H1 (cell line): ENCODE data around the gene ERVV-1. TPM values are rescaled to one million over a fixed set of nuclear protein-coding genes. Genes with fewer than 3 reads are reported as not detected.

ENCODE experiments used
- BRCA1 ChIP-seq: IDR thresholded peaks from 2 replicates; pipeline ENCODE4 v1.6.1; 2012; ENCODE audit warnings: low read depth, low read length, improper control_type of control experiment
- CBX5 ChIP-seq: fragments of 300-800, 300-1000 bp; sonication (generic); IDR thresholded peaks from 2 replicates; pipeline ENCODE4 v1.7.1; 2016; ENCODE audit warnings: antibody characterized with exemption, low read length, low read depth
- CHD2 ChIP-seq: IDR thresholded peaks from 2 replicates; pipeline ENCODE4 v1.6.1; 2012; ENCODE audit warnings: low read length, improper control_type of control experiment
- CREB1 ChIP-seq: IDR thresholded peaks from 2 replicates; pipeline ENCODE4 v1.6.1; 2012; ENCODE audit warnings: inconsistent platforms
- HDAC6 ChIP-seq: IDR thresholded peaks from one replicate; pipeline ENCODE4 v1.7.1; 2012; ENCODE audit warnings: low read depth, mild to moderate bottlenecking, inconsistent platforms, low read length, moderate library complexity
- MAX ChIP-seq: IDR thresholded peaks from 2 replicates; pipeline ENCODE4 v1.6.1; 2012; ENCODE audit warnings: inconsistent platforms
- POLR2AphosphoS5 ChIP-seq: IDR thresholded peaks from 2 replicates; pipeline ENCODE4 v1.6.1; 2011; ENCODE audit warnings: low read depth, low read length
- RBBP5 ChIP-seq: IDR thresholded peaks from 2 replicates; pipeline ENCODE4 v1.7.1; 2012; ENCODE audit warnings: low read depth, mild to moderate bottlenecking, inconsistent platforms, low read length, moderate library complexity, borderline replicate concordance
- SP4 ChIP-seq: IDR thresholded peaks from 2 replicates; pipeline ENCODE4 v1.6.1; 2012; ENCODE audit warnings: low read length, inconsistent platforms
- TEAD4 ChIP-seq: IDR thresholded peaks from 2 replicates; pipeline ENCODE4 v1.6.1; 2012; ENCODE audit warnings: low read depth, low read length, inconsistent platforms, mixed read lengths
- polyA plus RNA-seq, 7 experiments: library from polyadenylated mRNA; depleted of rRNA in 3 of 7; stranded (reverse) in 5 of 7; unstranded in 2 of 7; fragments of >200 nt in 5 of 7; fragments of 200-250 nt in 2 of 7; gene quantifications; 1 replicate in 5 of 7; 2 replicates in 1 of 7; 4 replicates in 1 of 7; pipeline versions ENCODE4 v1.2.1 to v1.2.3, GENCODE V29; 2011 to 2013; ENCODE audit warnings: missing spikeins in 2 of 7, mixed read lengths in 2 of 7
- total RNA-seq: library from RNA; stranded (reverse); fragmentation: NEBNext Ultra II Directional; extraction: Animal tissue kit (Norgen Biotek cat#: 25700); gene quantifications from 2 replicates; pipeline ENCODE4 v1.2.1, GENCODE V29; 2021
- TF ChIP-seq, protein P1 (sequence below): fragments of 300-600 bp; sonication (generic); IDR thresholded peaks from 2 replicates; pipeline ENCODE4 v1.7.1; 2012; ENCODE audit warnings: low read length, moderate library complexity, mild to moderate bottlenecking, inconsistent platforms; ENCODE audit not compliant: insufficient replicate concordance

Gene ERVV-1
- total and polyA plus RNA-seq, 2 of the 8 experiments (the other 6 are each of a cell fraction or from before 2014, with no cell fraction given) = not detected

DNA sequence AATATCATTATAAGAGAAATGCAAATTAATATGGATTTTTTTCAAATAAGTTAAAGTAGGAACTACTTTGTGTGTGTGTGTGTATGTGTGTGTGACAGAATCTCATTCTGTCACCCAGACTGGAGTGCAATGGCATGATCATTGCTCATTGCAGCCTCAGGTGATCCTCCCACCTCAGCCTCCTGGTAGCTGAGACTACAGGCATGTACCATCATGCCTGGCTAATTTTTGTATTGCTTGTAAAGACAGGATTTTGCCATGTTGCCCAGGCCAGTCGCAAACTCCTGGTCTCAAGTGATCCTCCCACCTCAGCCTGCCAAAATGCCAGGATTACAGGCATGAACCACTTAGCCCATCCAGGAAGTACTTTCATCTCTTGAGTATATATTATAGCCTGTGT, 27.6 kb downstream of the ERVV-1 start (continued):
- TF ChIP-seq, protein P1, sequence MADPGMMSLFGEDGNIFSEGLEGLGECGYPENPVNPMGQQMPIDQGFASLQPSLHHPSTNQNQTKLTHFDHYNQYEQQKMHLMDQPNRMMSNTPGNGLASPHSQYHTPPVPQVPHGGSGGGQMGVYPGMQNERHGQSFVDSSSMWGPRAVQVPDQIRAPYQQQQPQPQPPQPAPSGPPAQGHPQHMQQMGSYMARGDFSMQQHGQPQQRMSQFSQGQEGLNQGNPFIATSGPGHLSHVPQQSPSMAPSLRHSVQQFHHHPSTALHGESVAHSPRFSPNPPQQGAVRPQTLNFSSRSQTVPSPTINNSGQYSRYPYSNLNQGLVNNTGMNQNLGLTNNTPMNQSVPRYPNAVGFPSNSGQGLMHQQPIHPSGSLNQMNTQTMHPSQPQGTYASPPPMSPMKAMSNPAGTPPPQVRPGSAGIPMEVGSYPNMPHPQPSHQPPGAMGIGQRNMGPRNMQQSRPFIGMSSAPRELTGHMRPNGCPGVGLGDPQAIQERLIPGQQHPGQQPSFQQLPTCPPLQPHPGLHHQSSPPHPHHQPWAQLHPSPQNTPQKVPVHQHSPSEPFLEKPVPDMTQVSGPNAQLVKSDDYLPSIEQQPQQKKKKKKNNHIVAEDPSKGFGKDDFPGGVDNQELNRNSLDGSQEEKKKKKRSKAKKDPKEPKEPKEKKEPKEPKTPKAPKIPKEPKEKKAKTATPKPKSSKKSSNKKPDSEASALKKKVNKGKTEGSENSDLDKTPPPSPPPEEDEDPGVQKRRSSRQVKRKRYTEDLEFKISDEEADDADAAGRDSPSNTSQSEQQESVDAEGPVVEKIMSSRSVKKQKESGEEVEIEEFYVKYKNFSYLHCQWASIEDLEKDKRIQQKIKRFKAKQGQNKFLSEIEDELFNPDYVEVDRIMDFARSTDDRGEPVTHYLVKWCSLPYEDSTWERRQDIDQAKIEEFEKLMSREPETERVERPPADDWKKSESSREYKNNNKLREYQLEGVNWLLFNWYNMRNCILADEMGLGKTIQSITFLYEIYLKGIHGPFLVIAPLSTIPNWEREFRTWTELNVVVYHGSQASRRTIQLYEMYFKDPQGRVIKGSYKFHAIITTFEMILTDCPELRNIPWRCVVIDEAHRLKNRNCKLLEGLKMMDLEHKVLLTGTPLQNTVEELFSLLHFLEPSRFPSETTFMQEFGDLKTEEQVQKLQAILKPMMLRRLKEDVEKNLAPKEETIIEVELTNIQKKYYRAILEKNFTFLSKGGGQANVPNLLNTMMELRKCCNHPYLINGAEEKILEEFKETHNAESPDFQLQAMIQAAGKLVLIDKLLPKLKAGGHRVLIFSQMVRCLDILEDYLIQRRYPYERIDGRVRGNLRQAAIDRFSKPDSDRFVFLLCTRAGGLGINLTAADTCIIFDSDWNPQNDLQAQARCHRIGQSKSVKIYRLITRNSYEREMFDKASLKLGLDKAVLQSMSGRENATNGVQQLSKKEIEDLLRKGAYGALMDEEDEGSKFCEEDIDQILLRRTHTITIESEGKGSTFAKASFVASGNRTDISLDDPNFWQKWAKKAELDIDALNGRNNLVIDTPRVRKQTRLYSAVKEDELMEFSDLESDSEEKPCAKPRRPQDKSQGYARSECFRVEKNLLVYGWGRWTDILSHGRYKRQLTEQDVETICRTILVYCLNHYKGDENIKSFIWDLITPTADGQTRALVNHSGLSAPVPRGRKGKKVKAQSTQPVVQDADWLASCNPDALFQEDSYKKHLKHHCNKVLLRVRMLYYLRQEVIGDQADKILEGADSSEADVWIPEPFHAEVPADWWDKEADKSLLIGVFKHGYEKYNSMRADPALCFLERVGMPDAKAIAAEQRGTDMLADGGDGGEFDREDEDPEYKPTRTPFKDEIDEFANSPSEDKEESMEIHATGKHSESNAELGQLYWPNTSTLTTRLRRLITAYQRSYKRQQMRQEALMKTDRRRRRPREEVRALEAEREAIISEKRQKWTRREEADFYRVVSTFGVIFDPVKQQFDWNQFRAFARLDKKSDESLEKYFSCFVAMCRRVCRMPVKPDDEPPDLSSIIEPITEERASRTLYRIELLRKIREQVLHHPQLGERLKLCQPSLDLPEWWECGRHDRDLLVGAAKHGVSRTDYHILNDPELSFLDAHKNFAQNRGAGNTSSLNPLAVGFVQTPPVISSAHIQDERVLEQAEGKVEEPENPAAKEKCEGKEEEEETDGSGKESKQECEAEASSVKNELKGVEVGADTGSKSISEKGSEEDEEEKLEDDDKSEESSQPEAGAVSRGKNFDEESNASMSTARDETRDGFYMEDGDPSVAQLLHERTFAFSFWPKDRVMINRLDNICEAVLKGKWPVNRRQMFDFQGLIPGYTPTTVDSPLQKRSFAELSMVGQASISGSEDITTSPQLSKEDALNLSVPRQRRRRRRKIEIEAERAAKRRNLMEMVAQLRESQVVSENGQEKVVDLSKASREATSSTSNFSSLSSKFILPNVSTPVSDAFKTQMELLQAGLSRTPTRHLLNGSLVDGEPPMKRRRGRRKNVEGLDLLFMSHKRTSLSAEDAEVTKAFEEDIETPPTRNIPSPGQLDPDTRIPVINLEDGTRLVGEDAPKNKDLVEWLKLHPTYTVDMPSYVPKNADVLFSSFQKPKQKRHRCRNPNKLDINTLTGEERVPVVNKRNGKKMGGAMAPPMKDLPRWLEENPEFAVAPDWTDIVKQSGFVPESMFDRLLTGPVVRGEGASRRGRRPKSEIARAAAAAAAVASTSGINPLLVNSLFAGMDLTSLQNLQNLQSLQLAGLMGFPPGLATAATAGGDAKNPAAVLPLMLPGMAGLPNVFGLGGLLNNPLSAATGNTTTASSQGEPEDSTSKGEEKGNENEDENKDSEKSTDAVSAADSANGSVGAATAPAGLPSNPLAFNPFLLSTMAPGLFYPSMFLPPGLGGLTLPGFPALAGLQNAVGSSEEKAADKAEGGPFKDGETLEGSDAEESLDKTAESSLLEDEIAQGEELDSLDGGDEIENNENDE = no peak
- TF ChIP-seq CHD2 (no peak), BRCA1 (no peak), RBBP5 (no peak), TEAD4 (no peak), SP4 (no peak), POLR2AphosphoS5 (no peak), CBX5 (no peak), CREB1 (no peak), MAX (no peak), HDAC6 (no peak)
